Measurements from ENCODE around the gene TRAPPC10.

- TF ChIP-seq, protein P1, sequence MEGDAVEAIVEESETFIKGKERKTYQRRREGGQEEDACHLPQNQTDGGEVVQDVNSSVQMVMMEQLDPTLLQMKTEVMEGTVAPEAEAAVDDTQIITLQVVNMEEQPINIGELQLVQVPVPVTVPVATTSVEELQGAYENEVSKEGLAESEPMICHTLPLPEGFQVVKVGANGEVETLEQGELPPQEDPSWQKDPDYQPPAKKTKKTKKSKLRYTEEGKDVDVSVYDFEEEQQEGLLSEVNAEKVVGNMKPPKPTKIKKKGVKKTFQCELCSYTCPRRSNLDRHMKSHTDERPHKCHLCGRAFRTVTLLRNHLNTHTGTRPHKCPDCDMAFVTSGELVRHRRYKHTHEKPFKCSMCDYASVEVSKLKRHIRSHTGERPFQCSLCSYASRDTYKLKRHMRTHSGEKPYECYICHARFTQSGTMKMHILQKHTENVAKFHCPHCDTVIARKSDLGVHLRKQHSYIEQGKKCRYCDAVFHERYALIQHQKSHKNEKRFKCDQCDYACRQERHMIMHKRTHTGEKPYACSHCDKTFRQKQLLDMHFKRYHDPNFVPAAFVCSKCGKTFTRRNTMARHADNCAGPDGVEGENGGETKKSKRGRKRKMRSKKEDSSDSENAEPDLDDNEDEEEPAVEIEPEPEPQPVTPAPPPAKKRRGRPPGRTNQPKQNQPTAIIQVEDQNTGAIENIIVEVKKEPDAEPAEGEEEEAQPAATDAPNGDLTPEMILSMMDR (conservative IDR thresholded peaks at IDR 0.05; ENCODE audit: low read length): no peak
- TF ChIP-seq EZH2phosphoT487 (IDR thresholded peaks at IDR 0.05; ENCODE audit: borderline replicate concordance): no peak
Measured at GRCh38 chr21:44094832-44095231, 82.7 kb downstream of the TRAPPC10 start.
